ENCODE results near the gene TSR2.

- TF ChIP-seq POLR2AphosphoS5 (IDR thresholded peaks at IDR 0.05; ENCODE audit: low read depth, low read length) (no peak), SIN3A (IDR thresholded peaks at IDR 0.05; ENCODE audit: borderline replicate concordance, insufficient read depth, low read length) (no peak), TAF1 (IDR thresholded peaks at IDR 0.05; ENCODE audit: borderline replicate concordance, insufficient read depth, low read length) (no peak)
Observed at GRCh38 chrX:54422168-54422567, 18.0 kb upstream of the TSR2 start.

Measured in PFSK-1 (cell line).